Stimulated activated CD8-positive, alpha-beta memory T cell treated with anti-CD3 and anti-CD28 coated beads, Interleukin-2, amount 100 ng/mL, for 48 hours (primary cell): ENCODE results near the gene ERG.

Experiments
- DNase-seq, 2 donors: peaks; one replicate each; pipeline ENCODE4 v3.0.0-alpha.2; 2020; ENCODE audit warnings: low read depth in 2 of 2

ERG gene

GRCh38 chr21:38389896-38390295 lies 108.4 kb downstream of the ERG start:
- DNase-seq, result no peak

GRCh38 chr21:38389354-38389676 lies 109.0 kb downstream of the ERG start:
- DNase-seq, result no peak

- no peak for DNase-seq
Measured at GRCh38 chr21:38388647-38389353, 109.5 kb downstream of the ERG start.

- no peak for DNase-seq
Measured at GRCh38 chr21:38388203-38388602, 110.1 kb downstream of the ERG start.

- no peak for DNase-seq
Measured at GRCh38 chr21:38386967-38387366, 111.3 kb downstream of the ERG start.

GRCh38 chr21:38385427-38386175 lies 112.7 kb downstream of the ERG start:
- no peak for DNase-seq

- DNase-seq, result no peak
Measured at GRCh38 chr21:38384675-38385426, 113.4 kb downstream of the ERG start.

- no peak for DNase-seq
Measured at GRCh38 chr21:38384238-38384560, 114.1 kb downstream of the ERG start.

- no peak for DNase-seq
Measured at GRCh38 chr21:38383411-38384237, 114.7 kb downstream of the ERG start.

- no peak for DNase-seq
Measured at GRCh38 chr21:38380481-38381137, 117.7 kb downstream of the ERG start.

- no peak for DNase-seq
Measured at GRCh38 chr21:38379147-38379546, 119.1 kb downstream of the ERG start.

- no peak for DNase-seq
Measured at GRCh38 chr21:38377165-38378088, 120.8 kb downstream of the ERG start.

GRCh38 chr21:38376693-38377092 lies 121.6 kb downstream of the ERG start:
- DNase-seq, result no peak

- DNase-seq, result no peak
Measured at GRCh38 chr21:38376235-38376634, 122.0 kb downstream of the ERG start.

- no peak for DNase-seq
Measured at GRCh38 chr21:38367646-38368045, 130.6 kb downstream of the ERG start.

- DNase-seq, result no peak
Measured at GRCh38 chr21:38365521-38365920, 132.8 kb downstream of the ERG start.

GRCh38 chr21:38363693-38364092 lies 134.6 kb downstream of the ERG start:
- no peak for DNase-seq

- DNase-seq, result no peak
Measured at GRCh38 chr21:38361324-38361723, 137.0 kb downstream of the ERG start.

GRCh38 chr21:38359835-38360234 lies 138.4 kb downstream of the ERG start:
- DNase-seq, result no peak

- no peak for DNase-seq
Measured at GRCh38 chr21:38359090-38359489, 139.2 kb downstream of the ERG start.
